Hepatic stellate cell (primary cell): Measurements from ENCODE around the gene JHY.

Experiments used
- DNase-seq: peaks from one replicate; pipeline ENCODE4 v3.0.0; 2011; ENCODE audit warnings: low spot score

The JHY gene

GRCh38 chr11:122871302-122871701 is 11.3 kb upstream of the JHY start:
- no peak for DNase-seq

DNA sequence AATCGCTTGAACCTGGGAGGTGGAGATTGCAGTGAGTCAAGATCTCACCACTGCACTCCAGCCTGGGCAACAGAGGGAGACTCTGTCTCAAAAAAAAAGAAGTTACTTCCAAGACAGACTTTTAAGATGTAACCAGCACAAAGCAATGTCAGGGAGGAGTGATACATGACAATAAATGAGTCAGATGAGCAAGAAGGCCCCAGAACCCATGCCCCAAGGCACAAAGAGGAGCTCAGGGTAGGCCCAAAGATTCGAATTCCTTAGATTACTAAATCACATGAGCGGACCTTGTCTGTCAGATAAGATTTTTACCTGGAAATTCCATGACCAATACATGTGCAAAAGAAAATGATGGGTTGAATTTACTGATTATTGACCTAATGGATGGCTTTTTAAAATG is 10.5 kb upstream of the JHY start:
- no peak for DNase-seq

DNA sequence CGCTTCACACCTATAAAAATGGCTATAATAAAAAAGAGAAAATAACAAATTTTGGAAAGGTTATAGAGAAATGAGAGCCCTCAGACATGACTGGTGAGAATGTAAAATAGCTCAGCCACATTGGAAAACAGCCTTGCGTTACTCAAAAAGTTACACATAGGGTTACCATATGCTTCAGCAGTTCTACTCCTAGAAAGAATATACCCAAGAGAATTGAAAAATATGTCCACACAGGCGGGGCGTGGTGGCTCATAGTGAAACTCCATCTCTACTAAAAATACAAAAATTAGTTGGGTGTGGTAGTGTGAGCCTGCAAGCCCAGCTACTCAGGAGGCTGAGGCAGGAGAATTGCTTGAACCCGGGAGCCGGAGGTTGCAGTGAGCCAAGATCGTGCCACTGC is 7.6 kb upstream of the JHY start:
- DNase-seq = no peak

DNA sequence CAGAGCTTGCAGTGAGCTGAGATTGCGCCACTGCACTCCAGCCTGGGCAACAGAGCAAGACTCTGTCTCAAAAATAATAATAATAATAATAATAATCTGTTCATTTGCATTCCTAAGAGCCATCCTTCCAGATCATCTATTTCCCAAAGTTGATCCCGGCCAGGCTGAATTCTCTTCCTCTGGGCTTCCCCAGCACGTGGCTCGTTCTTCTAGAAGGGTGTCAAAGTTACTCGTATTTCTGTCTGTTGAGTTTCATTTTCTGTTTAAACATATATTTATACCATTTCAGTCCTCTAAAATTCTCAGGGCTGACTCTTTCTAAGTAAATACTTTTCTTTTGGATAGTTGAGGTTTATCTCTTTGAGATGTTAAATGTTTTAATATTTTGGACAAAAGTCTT is 4.8 kb upstream of the JHY start:
- no peak for DNase-seq

GRCh38 chr11:122879785-122880184 is 2.8 kb upstream of the JHY start:
- DNase-seq = no peak

DNA sequence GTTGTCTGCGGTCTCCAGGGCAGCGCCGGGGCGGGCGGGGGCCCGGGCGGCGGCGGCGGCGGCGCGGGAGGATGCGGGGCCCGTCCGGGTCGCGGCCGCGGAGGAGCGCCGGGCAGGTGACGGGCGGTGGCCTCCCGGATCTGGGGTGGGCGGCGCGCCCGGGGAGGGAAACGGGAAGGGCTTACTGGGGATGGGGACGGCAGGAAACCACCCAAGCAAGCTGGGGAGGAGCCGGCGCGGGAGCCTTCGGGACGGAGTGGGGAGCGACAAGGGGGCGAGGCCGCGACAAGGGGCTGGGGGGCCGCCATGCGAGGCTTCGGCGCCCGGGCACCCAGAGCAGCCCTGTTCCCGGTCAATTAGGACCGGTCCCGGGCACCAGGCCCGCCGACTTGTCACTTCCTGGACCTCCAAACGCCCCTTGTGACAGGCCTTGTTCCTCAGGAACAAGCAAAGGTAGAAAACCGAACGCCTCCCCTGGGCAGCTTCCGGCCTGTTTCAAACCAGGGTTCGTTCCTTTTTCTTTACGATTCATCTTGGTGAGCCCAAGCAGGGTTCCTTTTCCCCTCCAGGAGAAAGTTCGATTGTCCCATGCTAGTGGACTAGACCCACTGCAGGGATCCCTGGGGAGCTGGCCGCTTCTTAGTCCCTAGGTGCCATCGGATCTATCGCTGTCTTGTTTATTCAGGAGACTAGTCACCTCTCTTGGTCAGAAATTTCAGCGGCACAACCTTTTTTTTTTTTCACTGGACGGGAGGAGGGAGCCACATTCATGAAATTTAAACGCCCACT is 492 bp downstream of the JHY start:
- peak; percentile 35 for DNase-seq

GRCh38 chr11:122883646-122883979 is 1.1 kb downstream of the JHY start:
- no peak for DNase-seq

DNA sequence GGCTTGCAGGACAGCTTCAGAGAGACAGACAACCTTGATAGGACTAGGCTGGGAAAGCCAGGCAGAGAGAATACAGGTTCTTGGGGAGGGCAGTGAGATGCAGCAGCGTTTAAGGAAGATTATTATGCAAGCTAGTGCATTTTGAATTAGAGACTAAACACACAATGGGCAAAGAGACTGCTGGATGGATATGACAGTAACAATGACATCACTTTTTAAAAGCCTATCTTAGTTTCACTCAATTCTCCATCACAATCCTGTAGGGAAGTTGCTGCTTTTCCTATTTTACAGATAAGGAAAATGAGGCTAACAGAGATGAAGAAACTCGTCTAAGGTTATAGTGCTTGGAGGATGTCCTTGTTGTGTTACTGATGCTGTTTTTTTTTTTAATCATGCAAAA is 5.6 kb downstream of the JHY start:
- DNase-seq = no peak

DNA sequence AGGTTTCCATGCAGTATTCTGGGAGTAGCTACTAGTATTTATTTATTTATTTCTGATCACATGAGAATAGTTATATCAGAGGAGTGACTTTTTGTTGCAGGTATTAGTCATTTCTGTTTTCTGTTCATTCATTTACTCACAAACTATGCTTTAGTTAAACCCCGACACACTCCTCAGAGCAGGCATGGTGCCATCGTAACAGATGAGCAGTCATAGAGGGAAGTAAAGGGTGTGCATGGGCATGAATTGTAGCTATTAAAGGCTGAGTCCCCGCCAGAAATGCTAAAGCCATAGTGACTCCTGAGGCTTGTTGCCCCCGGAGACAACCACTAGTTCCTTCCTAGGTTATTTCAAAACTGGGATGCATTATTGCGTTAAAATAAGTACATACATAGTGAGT is 10.6 kb downstream of the JHY start:
- no peak for DNase-seq

GRCh38 chr11:122895563-122895962 is 13.0 kb downstream of the JHY start:
- DNase-seq = no peak

- DNase-seq = no peak
These were observed 15.1 kb downstream of the JHY start for GRCh38 chr11:122897606-122898210.

- no peak for DNase-seq
These were observed 16.2 kb downstream of the JHY start for GRCh38 chr11:122898799-122899198.

DNA sequence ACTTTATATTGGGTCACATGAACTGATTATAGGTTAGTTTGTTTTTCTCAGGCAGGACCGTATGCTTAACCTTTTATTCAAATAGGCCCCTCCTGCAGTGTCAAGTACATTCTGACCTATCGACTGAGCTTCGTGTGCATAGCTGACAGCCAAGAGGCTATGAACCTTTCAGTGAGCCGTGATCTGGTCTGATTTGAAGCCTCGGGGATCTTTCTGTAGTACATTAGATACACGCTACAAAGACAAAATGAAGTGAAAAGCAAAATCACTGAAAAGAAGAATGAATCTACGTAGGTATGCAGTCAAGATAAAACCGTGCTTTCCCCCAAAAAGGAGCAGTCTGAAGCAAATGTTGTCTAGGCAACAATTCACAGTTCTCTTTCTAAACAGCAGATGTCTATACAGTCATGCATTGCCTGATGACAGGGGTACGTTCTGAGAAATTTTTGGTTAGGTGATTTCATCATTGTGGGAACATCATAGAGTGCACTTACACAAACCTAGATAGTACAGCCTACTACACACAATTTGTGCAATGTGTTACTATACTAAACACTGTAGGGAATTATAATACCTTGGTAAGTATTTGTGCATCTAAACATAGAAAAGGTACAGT is 18.1 kb downstream of the JHY start:
- no peak for DNase-seq

DNA sequence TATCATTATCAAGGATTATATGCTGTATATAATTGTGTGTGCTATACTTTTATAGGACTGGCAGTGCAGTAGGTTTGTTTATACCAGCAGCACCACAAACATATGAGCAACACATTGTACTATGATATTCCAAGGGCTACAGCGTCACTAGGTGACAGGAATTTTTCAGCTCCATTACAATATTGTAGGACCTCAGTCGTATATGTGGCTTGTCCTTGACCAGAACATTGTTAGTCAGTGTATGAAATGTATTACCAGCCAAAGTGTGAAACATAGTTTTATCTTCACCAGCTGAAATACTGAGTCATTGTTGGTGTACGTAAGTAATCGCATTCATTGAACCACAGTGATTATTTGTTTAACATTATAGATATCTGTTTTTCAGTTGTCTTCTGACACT is 20.4 kb downstream of the JHY start:
- no peak for DNase-seq

DNA sequence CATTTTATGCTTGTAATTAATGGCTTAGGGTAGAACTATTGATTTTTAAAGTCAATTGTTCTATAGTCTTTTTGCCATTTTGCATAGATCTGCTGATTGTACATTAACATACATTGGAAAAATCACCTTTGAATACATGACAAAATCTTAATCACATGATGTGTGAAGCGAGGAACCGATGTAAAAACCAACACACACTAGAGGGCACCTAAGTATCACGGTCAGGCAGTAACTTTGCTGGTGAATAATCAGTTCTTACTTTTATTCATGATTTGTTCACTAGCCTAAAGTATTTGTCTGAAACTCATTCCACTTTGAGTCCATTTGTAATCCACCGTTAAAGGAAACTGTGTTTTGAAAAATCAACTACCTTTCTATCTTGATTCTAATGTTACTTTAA is 28.2 kb downstream of the JHY start:
- DNase-seq = no peak

- no peak for DNase-seq
These were observed 34.8 kb downstream of the JHY start for GRCh38 chr11:122917311-122917710.

GRCh38 chr11:122918734-122919133 is 36.2 kb downstream of the JHY start:
- no peak for DNase-seq

DNA sequence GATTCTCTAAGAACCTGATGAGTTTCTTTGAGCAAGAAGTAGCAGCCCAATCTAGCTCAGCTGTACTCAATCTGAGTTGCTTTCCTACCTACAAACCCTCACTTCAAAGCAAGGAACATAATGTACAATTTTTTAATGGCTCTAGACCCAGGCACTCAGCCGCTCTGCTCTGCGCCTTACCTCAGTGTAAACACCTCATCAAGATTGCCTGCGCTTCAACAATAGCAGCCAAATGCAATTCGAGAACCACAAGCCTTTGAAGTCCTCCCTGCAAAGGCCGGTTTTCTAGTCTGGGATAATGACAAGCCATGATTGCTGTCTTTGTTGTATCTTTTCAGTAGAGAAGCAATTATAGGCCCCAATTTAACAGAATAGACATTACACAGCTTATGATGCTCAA is 38.0 kb downstream of the JHY start:
- no peak for DNase-seq

GRCh38 chr11:122922893-122923292 is 40.3 kb downstream of the JHY start:
- DNase-seq = no peak

DNA sequence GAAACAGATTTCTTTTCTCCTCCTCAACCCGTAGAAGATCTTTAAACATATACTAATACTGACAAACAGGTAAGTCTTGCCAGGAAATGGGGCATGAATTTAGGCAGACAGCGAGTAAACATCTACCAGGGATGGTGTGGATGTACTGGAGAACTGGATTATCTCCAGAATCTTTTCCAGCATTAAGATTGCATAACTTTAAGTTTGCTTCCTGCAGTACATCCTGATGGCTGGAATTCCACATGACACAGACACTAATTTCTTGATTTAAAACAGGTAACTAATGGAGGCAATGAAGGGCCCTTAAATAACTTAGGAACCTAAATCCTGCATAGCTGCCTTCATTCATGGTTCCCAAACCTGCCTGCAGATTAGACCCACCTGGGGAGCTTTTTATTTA is 40.7 kb downstream of the JHY start:
- no peak for DNase-seq

DNA sequence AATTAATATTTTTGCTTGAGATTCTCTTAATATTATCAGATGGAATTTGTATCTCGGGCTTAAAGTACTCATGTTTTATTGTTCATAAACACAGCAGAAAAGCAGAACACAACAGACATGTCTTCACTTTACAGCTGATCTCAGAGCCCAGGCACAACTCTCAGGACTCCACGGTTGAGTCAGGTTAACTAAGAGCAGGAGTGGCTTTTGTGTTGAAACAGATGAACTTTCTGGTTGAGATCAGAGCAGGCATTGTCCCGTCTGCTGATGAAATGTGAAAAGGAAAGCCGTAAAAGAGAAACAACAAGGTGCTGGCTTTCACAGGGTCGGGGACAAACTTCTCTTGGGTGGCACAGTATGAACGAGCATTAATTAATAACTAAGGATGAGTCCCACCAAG is 49.0 kb downstream of the JHY start:
- no peak for DNase-seq

DNA sequence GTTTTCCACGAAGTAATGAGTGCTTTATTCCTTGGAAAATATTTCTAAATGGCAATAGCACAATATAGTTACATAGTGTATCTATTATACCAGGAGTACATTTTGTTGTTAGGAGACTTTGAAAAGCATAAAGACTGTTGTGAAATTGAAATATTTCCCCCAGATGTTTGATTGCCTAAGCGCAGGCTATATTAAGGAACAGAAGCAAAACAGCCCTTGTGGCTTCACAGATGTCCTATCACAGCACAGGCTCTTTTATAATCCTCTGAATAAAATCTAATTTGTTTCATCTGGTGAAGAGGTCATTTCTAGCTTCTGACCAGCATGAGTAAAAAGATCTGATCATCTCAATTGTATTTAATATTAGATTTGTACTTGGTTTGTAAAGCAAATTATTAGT is 50.9 kb downstream of the JHY start:
- DNase-seq = no peak

DNA sequence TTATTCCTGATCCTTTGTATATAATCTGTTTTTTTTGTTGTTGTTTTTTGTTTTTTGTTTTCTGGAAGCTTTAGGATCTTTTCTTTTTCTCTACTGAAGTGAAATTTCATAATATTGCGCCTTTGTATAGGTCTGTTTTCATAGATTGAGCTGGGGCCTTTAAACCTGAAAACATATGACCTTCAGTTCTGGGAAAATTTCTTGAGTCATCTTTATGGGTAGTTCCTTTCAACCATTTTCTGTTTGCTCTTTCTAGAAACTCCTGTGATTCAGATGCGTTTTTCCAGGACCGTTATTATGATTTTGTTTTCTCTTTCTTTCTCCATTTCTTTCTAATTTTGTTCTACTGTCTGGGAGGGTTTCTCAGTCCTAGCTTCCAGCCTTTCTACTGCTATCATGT is 55.4 kb downstream of the JHY start:
- DNase-seq = no peak

GRCh38 chr11:122938557-122938956 is 56.0 kb downstream of the JHY start:
- DNase-seq = no peak
